Measurements from ENCODE around the gene PLGRKT.

PLGRKT gene

DNA sequence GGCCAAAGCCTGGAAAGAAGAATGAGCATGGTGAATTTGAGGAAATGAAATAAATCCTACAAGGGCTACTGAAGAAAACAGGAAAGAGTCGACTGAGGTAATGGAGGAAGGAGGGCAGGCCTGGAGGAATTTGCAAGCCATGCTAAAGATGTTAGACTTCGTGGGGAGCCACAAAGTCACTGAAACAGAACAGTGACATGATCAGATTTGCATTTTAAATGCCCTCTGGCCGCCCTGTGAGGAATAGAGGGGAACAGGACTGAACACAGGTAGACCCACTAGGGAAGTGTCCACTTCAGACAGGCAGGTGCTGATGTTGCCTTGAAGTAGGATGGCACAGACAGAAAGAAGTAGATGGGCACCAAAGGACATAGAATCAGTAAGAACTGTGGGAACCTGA is 55.2 kb downstream of the PLGRKT start:
- no peak overlapping the region for H3K4me3 ChIP-seq (ENCODE audit: control insufficient read depth, low read depth, low read length)
- DNase-seq (ENCODE audit: low read depth), result no peak
- no peak for TF ChIP-seq CTCF (conservative IDR thresholded peaks at IDR 0.05; ENCODE audit: control insufficient read depth, insufficient read depth, low read depth, low read length)

DNA sequence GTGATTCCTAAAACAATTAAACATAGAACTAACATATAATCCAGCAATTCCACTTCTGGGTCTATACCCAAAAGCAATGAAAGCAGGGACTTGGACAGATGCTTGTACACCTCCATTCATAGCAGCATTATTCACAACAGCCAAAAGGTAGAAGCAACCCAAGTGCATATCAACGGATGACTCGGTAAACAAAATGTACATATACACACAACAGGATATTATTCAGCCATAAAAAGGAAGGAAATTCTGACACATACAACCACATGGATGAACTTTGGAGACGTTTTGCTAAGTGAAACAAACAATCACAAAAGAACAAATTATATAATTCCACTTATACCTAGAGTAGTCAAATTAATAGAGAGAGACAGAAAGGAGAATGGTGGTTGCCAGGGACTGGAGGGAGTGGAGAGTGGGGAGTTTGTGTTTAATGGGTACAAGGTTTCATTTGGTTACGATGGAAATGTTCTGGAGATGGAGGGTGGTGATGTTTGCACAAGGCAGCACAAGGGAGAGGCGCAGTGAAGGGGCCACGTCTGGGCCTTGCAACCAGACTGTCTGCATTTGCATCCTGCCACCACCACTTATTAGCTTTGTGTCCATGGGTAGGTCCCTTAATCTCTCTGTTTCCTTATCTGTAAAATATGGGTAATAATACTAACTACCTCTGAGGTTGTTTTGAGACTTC is 61.8 kb downstream of the PLGRKT start:
- H3K4me3 ChIP-seq (ENCODE audit: control insufficient read depth, low read depth, low read length), result no peak overlapping the region
- DNase-seq (ENCODE audit: low read depth), result no peak
- no peak for TF ChIP-seq CTCF (conservative IDR thresholded peaks at IDR 0.05; ENCODE audit: control insufficient read depth, insufficient read depth, low read depth, low read length)

GRCh38 chr9:5375091-5375490 is 62.6 kb downstream of the PLGRKT start:
- no peak for TF ChIP-seq CTCF (conservative IDR thresholded peaks at IDR 0.05; ENCODE audit: control insufficient read depth, insufficient read depth, low read depth, low read length)
- no peak overlapping the region for H3K4me3 ChIP-seq (ENCODE audit: control insufficient read depth, low read depth, low read length)
- DNase-seq (ENCODE audit: low read depth), result no peak

DNA sequence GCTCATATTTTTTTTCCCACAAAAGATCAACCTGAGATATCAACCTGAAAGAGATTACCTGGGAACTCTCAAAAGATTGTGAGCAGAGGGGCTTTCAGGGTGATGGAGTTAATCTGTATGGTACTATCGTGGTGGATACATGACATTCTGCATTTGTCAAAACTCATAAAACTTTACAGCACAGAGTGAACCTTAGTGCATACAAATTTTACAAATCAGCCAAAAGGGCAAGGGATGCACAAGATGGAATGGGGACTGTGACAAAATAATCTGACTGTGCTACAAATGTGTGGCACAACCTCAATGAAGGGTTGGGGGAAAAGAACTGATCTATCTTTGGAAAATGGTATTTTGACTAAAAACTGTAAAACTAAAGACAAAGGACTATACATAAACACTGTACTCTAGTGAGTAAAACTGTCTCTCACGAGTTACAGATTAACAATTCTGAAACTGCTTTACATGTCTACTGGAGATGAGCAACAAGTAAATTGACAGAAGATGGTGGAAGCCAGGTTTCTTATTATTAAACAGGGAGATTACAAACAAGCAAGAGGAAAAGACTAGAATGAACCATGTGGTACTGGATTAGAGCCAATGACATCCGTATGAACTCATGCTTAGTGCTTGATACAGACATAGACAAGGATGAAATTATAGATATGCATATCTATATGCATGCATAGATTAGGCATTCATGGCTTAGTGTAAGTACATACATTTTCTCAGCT is 73.3 kb downstream of the PLGRKT start:
- peak; percentile 73 for DNase-seq (ENCODE audit: low read depth)
- no peak overlapping the region for H3K4me3 ChIP-seq (ENCODE audit: control insufficient read depth, low read depth, low read length)
- TF ChIP-seq CTCF (conservative IDR thresholded peaks at IDR 0.05; ENCODE audit: control insufficient read depth, insufficient read depth, low read depth, low read length), result no peak

- no peak for TF ChIP-seq CTCF (conservative IDR thresholded peaks at IDR 0.05; ENCODE audit: control insufficient read depth, insufficient read depth, low read depth, low read length)
- no peak for DNase-seq (ENCODE audit: low read depth)
- no peak overlapping the region for H3K4me3 ChIP-seq (ENCODE audit: control insufficient read depth, low read depth, low read length)
Observed at GRCh38 chr9:5361326-5362010, 76.3 kb downstream of the PLGRKT start.

GRCh38 chr9:5360341-5360740 is 77.4 kb downstream of the PLGRKT start:
- H3K4me3 ChIP-seq (ENCODE audit: control insufficient read depth, low read depth, low read length), result no peak overlapping the region
- no peak for TF ChIP-seq CTCF (conservative IDR thresholded peaks at IDR 0.05; ENCODE audit: control insufficient read depth, insufficient read depth, low read depth, low read length)
- no peak for DNase-seq (ENCODE audit: low read depth)
